Stomach (tissue), 4 donors: ENCODE results near the gene C9orf153.

Source experiments
- CTCF ChIP-seq, 7 experiments: fragments of 450-650 bp in 4 of 7; fragments of 200-600 bp in 3 of 7; sonication (generic) in 3 of 7; IDR thresholded peaks; one replicate each; pipeline ENCODE4 v1.5.1; 2016 to 2019; ENCODE audit warnings: antibody characterized with exemption in 7 of 7, control low read depth in 2 of 7, mild to moderate bottlenecking in 1 of 7
- EP300 ChIP-seq: sonication (generic); formaldehyde crosslinking; IDR thresholded peaks from one replicate; pipeline ENCODE4 v1.6.1; 2017; ENCODE audit warnings: antibody characterized with exemption
- POLR2A ChIP-seq, 4 donors: fragments of 450-650 bp; IDR thresholded peaks; one replicate each; pipeline ENCODE4 v1.6.1; 2016; ENCODE audit warnings: antibody characterized with exemption in 4 of 4, control low read depth in 2 of 4, mild to moderate bottlenecking in 1 of 4, moderate library complexity in 1 of 4
- POLR2AphosphoS5 ChIP-seq, 3 donors: sonication (generic); formaldehyde crosslinking; IDR thresholded peaks; one replicate each; pipeline ENCODE4 v1.6.1; 2016; ENCODE audit warnings: antibody characterized with exemption in 3 of 3

- TF ChIP-seq CTCF (IDR thresholded peaks at IDR 0.05) (no peak), POLR2A (IDR thresholded peaks at IDR 0.05) (no peak), EP300 (no peak), POLR2AphosphoS5 (IDR thresholded peaks at IDR 0.05) (no peak)
Observed at GRCh38 chr9:86222667-86223066, 36.8 kb downstream of the C9orf153 start.
